SKM-1 (cell line): ENCODE data around the gene SLC24A4.

Source experiments
- DNase-seq: peaks from one replicate; lab custom pipeline; 2025; ENCODE audit not compliant: unreplicated experiment; lab: John Stamatoyannopoulos, UW

SLC24A4 gene

DNA sequence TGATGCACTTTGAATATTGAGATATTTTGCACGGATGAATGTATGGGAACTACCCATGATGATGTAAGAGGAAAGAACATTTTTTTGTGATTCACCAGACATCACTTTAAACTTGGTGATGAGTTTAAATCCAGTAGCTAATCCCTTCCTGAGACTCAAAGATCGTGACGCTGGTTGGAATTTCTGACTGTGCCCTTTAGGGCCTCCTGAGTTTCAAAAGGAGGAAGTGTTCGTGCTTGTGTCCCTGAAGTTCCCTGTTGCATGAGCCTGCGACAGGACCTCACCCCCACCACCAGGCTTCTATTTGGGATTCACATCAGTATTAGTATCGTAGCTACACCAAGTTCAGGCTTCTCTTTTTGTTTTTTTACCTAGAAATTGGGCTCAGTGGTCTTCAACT lies 172.1 kb downstream of the SLC24A4 start:
- no peak for DNase-seq

GRCh38 chr14:92496191-92496857 lies 173.4 kb downstream of the SLC24A4 start:
- no peak for DNase-seq

DNA sequence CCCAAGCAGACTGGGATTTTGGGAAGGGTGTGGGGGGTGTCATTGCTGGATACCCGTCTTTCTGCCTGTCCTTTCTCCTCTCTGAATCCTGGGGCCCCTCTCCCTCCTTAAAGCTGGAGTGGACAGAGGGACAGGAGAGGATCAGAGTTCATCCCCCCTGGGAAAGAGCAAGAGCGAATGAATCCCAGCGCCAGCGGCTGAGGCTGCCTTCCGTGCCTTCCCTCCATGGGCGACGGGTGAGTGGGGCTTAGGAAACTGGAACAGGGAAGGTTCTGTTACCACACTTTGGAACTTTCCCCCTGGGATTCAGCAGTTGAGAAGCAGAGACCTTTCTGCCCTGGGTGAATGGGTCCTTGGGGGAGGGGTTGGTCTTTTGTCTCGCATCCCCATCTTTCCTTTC lies 174.4 kb downstream of the SLC24A4 start:
- no peak for DNase-seq

DNA sequence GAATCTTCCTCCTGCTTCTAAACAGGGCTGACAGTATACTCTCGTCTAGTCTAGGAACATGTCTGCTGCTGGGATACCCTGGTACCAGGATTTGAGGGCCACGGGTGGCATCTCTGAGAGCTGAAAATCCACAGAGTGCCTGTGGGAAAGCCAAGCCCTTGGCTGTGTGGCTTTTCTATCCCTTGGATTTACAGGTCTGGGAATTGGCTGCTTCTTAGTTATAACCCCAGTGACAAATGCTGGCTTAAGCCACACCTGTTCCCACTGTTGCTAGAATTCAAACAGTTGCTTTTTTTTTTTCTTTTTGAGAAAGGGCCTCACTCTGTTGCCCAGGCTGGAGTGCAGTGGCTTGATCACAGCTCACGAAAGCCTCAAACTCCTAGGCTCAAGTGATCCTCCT lies 176.3 kb downstream of the SLC24A4 start:
- no peak for DNase-seq

GRCh38 chr14:92500491-92500941 lies 177.6 kb downstream of the SLC24A4 start:
- DNase-seq: no peak

- DNase-seq: no peak
Observed at GRCh38 chr14:92501891-92502351, 179.0 kb downstream of the SLC24A4 start.

DNA sequence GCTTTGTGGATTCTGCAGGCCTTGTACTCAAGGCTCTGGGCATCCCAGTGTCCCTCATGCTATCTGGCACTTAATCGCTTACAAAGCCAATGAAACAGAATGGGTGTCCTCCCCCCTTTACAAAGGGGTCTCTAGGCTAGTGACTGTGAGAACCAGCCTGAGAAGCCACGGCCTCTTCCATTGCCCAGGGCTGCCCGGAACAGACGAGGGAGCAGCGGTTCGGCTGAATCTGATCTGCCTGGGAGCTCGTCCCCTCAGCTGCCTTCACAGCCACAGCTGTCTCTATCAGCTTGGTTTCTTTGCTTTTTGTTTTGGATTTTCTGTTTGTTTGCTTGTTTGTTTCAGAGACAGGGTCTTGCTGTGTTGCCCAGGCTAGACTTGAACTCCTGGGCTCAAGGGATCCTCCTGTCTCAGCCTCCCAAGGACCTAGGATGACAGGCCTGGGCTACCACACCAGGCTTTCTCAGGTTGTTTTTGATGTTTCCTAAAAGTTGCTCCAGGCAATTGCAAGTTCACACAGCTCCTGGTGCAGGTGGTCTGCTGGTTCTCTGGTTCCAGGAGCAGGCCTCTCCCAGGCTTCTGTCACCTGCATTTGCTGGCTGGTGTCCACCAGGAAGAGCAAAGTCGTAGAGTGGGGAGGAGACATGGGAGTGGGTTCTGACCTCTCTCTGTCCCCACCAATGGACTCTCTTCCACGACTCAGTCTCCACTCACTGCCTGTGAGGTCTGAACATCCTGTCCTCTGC lies 179.7 kb downstream of the SLC24A4 start:
- DNase-seq: no peak

GRCh38 chr14:92503756-92504491 lies 181.0 kb downstream of the SLC24A4 start:
- DNase-seq: no peak

- no peak for DNase-seq
Observed at GRCh38 chr14:92505826-92506225, 182.9 kb downstream of the SLC24A4 start.

- no peak for DNase-seq
Observed at GRCh38 chr14:92506231-92506630, 183.3 kb downstream of the SLC24A4 start.

GRCh38 chr14:92507174-92507768 lies 184.3 kb downstream of the SLC24A4 start:
- DNase-seq: no peak

- no peak for DNase-seq
Observed at GRCh38 chr14:92510972-92511371, 188.0 kb downstream of the SLC24A4 start.

DNA sequence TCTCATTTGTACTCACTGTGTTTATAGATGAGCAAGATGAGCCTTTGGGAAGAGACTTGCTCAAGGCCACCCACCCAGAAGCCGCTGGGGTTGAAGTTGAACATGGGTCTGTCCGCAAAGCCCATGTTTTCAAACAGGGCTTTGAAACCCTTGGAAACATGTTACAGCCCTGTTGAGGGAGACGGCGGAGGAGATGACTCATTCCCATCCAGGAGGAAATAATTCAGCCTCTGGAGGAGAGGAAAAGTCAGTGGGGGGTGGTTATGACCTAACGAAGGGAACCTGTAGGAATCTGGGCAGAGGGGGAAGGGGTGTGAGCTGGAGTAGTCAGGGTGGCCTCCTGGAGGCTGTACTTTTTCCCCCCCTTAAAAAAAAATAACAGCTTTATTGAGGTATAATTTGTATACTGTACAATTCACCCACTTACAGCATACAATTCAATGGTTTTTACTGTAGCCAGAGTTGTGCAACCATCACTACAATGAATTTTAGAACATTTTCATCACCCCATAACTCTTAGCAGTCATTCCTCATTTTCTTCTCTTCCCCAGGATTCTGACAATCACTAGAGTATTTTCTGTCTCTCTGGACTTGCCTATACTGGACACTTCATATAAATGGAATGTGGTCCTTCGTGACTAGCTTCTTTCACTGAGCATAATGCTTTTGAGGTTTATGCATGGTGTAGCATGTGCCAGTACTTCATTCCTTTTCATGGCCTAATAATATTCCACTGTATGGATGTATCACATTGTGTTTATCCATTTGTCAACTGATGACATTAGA lies 188.7 kb downstream of the SLC24A4 start:
- no peak for DNase-seq

GRCh38 chr14:92512807-92513203 lies 189.8 kb downstream of the SLC24A4 start:
- DNase-seq: no peak

- no peak for DNase-seq
Observed at GRCh38 chr14:92513204-92513965, 190.4 kb downstream of the SLC24A4 start, which contains the start of gene RIN3. Gene RIN3 (plus strand): TSS chr14:92513781. CDS start chr14:92513933, 152 bp downstream.

DNA sequence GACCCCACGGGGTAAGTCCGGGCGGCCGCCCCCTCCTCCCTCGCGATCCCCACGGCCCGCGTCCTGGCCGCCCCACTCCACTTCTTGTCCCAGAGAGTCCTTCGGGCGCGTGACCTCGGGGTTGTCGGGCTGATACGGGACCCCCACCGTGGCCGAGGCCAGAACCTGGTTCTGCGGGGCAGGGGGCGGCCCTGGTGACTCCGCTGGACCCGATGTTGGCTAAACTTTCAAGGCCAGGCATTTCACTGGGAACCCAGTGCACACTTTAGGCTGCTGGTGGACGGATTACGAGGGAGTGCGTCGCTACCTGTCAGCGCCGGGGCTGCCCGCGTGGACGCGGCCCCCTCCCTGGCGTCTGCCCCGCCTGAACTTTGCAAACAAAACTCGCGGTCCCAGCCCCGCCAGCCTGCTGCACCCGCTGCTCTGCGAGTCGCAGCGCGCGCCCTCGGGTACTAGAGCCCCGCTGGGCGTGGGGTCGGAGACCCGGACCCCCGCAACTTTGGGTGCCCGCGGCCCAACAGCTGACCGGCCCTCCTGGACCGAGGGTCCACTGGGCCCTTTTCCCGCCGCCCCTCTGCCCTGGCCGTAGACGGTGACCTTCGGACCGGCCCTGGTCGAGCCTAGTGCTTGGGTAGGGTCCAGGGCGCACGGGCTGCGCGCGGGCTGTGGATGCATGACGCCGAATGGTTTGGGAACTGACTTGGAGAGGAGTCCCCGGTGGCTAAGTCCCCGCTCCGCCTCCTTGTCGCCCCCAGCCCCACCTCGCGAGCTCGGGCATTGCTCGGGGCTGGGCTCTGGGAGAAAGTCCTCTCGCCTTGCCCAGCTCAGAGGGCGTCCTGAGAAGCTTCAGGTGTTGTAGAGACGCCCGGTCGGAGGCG lies 191.2 kb downstream of the SLC24A4 start:
- DNase-seq: no peak

DNA sequence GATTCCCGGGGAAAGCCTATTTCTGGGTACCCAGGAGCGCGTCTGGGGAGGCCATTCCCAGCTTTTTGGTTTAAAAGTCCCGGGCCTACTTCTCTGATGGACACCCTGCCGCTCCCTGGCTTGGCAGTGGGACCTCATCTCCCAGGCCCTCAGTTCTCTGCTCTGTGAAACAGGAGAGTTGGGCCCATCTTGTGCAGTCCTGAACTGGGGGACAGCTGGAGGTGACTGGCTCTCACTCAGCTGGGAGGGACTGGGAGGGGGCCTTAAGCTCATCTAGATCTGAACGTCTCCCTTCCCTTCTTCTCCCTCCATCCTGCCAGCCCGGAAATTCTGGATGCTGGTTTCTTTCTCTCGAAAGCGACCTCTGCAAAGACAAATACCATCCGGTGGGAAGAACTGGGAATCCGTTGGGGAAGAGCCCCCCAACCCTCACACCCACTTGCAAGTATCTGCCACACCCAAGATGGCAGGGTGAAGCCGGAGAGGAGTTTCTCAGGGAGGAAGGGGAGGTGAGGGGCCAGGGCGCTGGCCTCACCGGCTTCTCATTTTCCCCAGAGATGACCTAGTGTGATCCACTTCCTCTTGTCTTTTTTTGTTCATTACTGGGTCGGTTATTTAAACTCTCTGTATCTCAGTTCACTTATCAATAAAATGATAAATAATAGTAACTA lies 192.0 kb downstream of the SLC24A4 start:
- no peak for DNase-seq
